Ovary (tissue), 9 donors: ENCODE results near the gene PEPD. TPM values are rescaled to one million over a fixed set of nuclear protein-coding genes. Genes with fewer than 3 reads are reported as not detected.
A peak's percentile ranks its signal among the peaks of the same experiment; 100 is the strongest.

Experiments
- DNase-seq, 5 donors: peaks; one replicate each; pipeline ENCODE4 v3.0.0-alpha.2; 2019 to 2020
- H3K27ac ChIP-seq, 2 donors: fragments of 200-600 bp; one replicate each; pipeline versions ENCODE4 v1.5.1 to v1.8.0; 2019 to 2022
- H3K27me3 ChIP-seq: fragments of 200-600 bp; one replicate; pipeline ENCODE4 v1.8.0; 2022
- H3K36me3 ChIP-seq: fragments of 200-600 bp; sonication (generic); one replicate; pipeline ENCODE4 v1.5.1; 2019
- H3K4me1 ChIP-seq: one replicate; pipeline ENCODE4 v1.8.1; 2013; ENCODE audit warnings: mild to moderate bottlenecking, moderate library complexity; ENCODE audit not compliant: insufficient read depth
- H3K4me3 ChIP-seq: fragments of 200-600 bp; sonication (generic); one replicate; pipeline ENCODE4 v1.5.1; 2017
- H3K9me3 ChIP-seq, 2 donors: fragments of 200-600 bp in 1 of 2; sonication (generic) in 1 of 2; one replicate each; pipeline versions ENCODE4 v1.5.1 to v1.8.1; 2013 to 2019; ENCODE audit warnings: mild to moderate bottlenecking in 1 of 2, moderate library complexity in 1 of 2
- EP300 ChIP-seq: sonication (generic); formaldehyde crosslinking; IDR thresholded peaks from one replicate; pipeline ENCODE4 v1.6.1; 2017; ENCODE audit warnings: antibody characterized with exemption
- POLR2A ChIP-seq: fragments of 450-650 bp; IDR thresholded peaks from one replicate; pipeline ENCODE4 v1.6.1; 2017; ENCODE audit warnings: antibody characterized with exemption, mild to moderate bottlenecking, moderate library complexity
- WGBS, 3 donors: extraction: QIAGEN DNeasy Blood & Tissue Kit in 1 of 3; methylation state at CpG; one replicate each; pipeline versions ENCODE4 v1.1.5 to v1.1.7; 2013 to 2017; 5-methylcytosine and 5-hydroxymethylcytosine counted together
- intact Hi-C, 4 donors: fragments of 100-400 bp; cut with DNase I; formaldehyde crosslinking; loops; one replicate each; pipeline versions ENCODE4 v1.11.0 to v1.15.1; 2022 to 2023
- polyA plus RNA-seq, 2 donors: library from polyadenylated mRNA; stranded (reverse); fragments of 200-250 nt in 1 of 2; fragments of 350-450 nt in 1 of 2; fragmentation: Illumina TruSeq in 1 of 2; extraction: RNeasy Lipid Tissue Mini Kit (QIAGEN cat#74804) in 1 of 2; gene quantifications; one replicate each; pipeline ENCODE4 v1.2.3, GENCODE V29; 2013 to 2014
- total RNA-seq, 7 donors: library from RNA; depleted of rRNA in 2 of 7; stranded (reverse); fragments of >200 nt in 2 of 7; fragmentation: NEBNext Ultra II Directional in 3 of 7; extraction: Animal tissue kit (Norgen Biotek cat#: 25700) in 3 of 7; gene quantifications; one replicate each; pipeline versions ENCODE4 v1.1.0 to v1.2.4, GENCODE V29; 2016 to 2023
- TF ChIP-seq, protein P1 (sequence below), 3 donors: fragments of 450-650 bp in 2 of 3; fragments of 200-600 bp in 1 of 3; IDR thresholded peaks; one replicate each; pipeline versions ENCODE4 v1.5.1 to v1.8.0; 2016 to 2022; ENCODE audit warnings: antibody characterized with exemption in 3 of 3, mild to moderate bottlenecking in 1 of 3
- donor health status: DM: no; HTN: no; CAD: no; lungs with moderate emphysema.
- donor health status: DM: no; HTN: no; CAD: no.
- donor health status: Bipolar disorder and iron deficiency.
- donor health status: DM: yes; HTN: yes; CAD: no.
- donor health status: DM: no; HTN: no; CAD: no.
- donor health status: DM: yes; HTN: yes; CAD: no.

Gene PEPD
- total and polyA plus RNA-seq, 9 donors, result 38.7 to 66.9 (median 58.9) TPM

DNA sequence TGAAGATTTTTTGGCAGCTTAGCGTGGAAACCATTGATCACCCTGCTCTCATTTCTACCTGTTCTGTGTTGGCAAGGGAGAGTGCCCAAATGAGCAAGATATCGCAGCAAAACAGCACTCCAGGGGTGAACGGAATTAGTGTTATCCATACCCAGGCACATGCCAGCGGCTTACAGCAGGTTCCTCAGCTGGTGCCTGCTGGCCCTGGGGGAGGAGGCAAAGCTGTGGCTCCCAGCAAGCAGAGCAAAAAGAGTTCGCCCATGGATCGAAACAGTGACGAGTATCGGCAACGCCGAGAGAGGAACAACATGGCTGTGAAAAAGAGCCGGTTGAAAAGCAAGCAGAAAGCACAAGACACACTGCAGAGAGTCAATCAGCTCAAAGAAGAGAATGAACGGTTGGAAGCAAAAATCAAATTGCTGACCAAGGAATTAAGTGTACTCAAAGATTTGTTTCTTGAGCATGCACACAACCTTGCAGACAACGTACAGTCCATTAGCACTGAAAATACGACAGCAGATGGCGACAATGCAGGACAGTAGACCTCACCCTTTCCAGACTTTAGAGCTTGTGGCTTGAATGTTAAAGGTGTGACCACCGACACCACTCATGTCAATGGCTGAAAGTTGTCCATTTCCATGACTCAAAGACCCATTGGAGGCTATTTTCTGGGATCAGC is 142.3 kb downstream of the PEPD start:
- no peak for TF ChIP-seq EP300
- TF ChIP-seq POLR2A, result no peak
- TF ChIP-seq, protein P1, sequence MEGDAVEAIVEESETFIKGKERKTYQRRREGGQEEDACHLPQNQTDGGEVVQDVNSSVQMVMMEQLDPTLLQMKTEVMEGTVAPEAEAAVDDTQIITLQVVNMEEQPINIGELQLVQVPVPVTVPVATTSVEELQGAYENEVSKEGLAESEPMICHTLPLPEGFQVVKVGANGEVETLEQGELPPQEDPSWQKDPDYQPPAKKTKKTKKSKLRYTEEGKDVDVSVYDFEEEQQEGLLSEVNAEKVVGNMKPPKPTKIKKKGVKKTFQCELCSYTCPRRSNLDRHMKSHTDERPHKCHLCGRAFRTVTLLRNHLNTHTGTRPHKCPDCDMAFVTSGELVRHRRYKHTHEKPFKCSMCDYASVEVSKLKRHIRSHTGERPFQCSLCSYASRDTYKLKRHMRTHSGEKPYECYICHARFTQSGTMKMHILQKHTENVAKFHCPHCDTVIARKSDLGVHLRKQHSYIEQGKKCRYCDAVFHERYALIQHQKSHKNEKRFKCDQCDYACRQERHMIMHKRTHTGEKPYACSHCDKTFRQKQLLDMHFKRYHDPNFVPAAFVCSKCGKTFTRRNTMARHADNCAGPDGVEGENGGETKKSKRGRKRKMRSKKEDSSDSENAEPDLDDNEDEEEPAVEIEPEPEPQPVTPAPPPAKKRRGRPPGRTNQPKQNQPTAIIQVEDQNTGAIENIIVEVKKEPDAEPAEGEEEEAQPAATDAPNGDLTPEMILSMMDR (IDR thresholded peaks at IDR 0.05), result no peak
- H3K36me3 ChIP-seq, result no peaks in the 10 kb centered on the region
- intact Hi-C loops, result no loop called here

DNA sequence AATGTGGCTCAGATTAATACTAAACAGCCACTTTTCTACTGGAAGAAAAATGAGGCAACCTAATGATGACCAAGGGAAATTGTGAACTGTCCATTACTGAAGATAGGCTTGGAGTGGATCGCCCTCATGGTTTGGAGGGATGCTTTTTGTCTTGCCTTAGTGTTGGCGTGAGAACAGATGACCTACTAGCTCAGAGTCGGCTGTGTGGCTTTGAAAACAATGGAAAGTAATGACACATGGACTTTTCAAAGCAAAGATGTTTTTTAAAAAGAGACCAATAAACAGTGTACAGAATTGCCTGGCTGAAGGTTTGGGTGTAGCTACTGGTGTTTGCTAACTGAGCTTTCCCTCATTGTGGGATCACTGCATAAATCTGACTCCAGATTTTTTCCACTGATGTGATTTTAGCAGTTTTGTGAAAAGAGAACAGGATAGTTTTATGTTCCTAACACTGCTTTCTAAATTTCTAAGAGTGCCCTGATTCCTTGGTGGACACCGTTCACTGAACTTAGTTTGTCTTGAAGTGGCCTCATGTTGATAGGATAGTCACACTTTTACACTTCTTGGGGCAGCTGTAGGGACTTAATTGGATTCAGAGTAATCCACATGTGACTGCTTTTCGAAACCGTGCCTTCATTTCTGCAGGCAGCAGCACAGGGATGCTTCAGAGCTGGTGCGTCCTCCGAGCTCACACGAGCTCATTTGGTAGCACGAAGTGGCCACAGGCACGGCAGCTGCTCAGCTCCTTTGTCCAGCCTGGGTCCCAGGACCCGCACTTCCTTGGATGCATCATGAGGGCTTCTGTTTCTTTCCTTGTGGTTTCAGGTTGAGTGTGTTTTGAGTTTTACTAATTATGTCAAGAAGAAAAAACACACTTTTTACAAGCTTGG is 143.8 kb downstream of the PEPD start:
- peaks cover 4% of the 10 kb centered on the region for H3K4me1 ChIP-seq
- H3K9me3 ChIP-seq, result no peaks in the 10 kb centered on the region
- no peak for TF ChIP-seq EP300
- TF ChIP-seq, protein P1 (IDR thresholded peaks at IDR 0.05), result no peak
- no peak for TF ChIP-seq POLR2A
- no peak overlapping the region for H3K4me3 ChIP-seq
- 83 to 91% (median 88%) methylated on average over 12 of the region's 12 CpGs for WGBS, 3 donors
- no peak overlapping the region for H3K27ac ChIP-seq
- intact Hi-C loops, result no loop called here
- H3K27me3 ChIP-seq, result no peaks in the 10 kb centered on the region
- no peak for DNase-seq
- H3K36me3 ChIP-seq, result no peaks in the 10 kb centered on the region

More for the DNA sequence above, 142.3 kb downstream of the PEPD start:
- peaks cover 4% of the 10 kb centered on the region for H3K4me1 ChIP-seq
- H3K27me3 ChIP-seq, result no peaks in the 10 kb centered on the region
- H3K4me3 ChIP-seq, result no peak overlapping the region
- no peak overlapping the region for H3K27ac ChIP-seq
- no peaks in the 10 kb centered on the region for H3K9me3 ChIP-seq
- 95 to 96% (median 96%) methylated on average over 16 of the region's 16 CpGs for WGBS, 3 donors
- DNase-seq, result no peak

DNA sequence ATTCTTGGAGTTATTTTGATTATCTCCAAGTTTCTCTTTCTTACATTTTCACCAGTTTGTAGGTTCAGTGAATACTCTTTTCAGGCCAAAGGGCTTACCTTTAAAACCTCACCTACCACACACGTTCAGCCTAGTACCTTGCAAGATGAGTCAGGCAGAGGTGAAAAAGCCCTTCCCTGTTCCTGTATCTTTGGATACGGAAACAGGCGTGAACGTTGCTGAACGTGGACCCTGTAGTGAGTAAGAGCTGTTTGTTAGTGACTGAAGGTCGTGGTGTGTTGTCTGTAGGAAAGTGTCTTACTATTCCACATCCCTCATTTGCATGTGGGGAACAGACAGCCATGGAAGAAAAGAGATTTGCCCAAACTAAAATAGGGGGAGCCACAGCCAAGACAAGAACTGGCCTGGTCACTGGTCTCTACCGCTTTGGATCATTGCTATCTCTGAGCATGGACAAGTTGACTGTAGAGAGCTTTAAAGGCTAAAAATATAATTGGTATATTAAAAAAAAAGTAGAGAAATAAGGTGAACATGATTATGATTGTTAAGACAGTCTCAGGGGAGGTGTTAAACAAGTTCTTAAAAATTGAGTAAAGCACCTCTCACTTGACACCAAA is 144.5 kb downstream of the PEPD start:
- DNase-seq, result no peak
- H3K27ac ChIP-seq, result no peak overlapping the region
- WGBS, 3 donors, result 56 to 74% (median 71%) methylated on average over 7 of the region's 7 CpGs
- intact Hi-C loops, result no loop called here
- H3K9me3 ChIP-seq, result no peaks in the 10 kb centered on the region
- peaks cover 4% of the 10 kb centered on the region for H3K4me1 ChIP-seq
- H3K27me3 ChIP-seq, result no peaks in the 10 kb centered on the region
- no peaks in the 10 kb centered on the region for H3K36me3 ChIP-seq
- no peak for TF ChIP-seq EP300
- TF ChIP-seq, protein P1 (IDR thresholded peaks at IDR 0.05), result no peak
- TF ChIP-seq POLR2A, result no peak
- H3K4me3 ChIP-seq, result no peak overlapping the region

DNA sequence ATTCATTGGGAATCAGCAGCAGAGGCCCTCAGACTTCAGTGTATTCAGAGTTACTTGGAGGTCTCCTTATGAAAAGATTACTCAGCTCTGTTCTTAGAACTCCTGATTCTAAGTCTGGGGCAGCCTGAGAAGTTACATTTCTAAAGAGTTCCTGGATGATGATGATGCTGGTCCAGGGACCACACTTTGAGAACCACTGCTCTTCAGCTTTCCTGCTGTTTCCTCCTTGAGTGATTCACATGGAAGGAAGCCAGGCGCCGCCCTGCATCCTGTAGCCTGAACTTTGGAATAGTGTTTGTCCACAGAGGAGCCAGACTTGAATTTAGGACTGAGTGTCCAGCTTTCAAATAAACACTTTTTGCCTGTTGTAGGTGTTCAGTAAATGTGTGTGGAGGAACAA is 145.2 kb downstream of the PEPD start:
- intact Hi-C loops, result no loop called here
- H3K27ac ChIP-seq, result no peak overlapping the region
- peaks cover 4% of the 10 kb centered on the region for H3K4me1 ChIP-seq
- DNase-seq, result peak in 3 of 5 donors; percentile 35 to 67 (median 59)
- no peaks in the 10 kb centered on the region for H3K27me3 ChIP-seq
- no peaks in the 10 kb centered on the region for H3K9me3 ChIP-seq
- no peak overlapping the region for H3K4me3 ChIP-seq
- H3K36me3 ChIP-seq, result no peaks in the 10 kb centered on the region
- 77 to 91% (median 82%) methylated on average over 2 of the region's 2 CpGs for WGBS, 3 donors
- TF ChIP-seq, protein P1 (IDR thresholded peaks at IDR 0.05), result no peak
- no peak for TF ChIP-seq POLR2A
